GM19351 (cell line): ENCODE measurements around the gene VMO1.
A peak's percentile ranks its signal among the peaks of the same experiment; 100 is the strongest.

ENCODE experiments used
- ATAC-seq: cut with Tn5 transposase; IDR thresholded peaks from one replicate; pipeline ENCODE4 v1.9.1; 2021; ENCODE audit warnings: mild to moderate bottlenecking, moderate library complexity; ENCODE audit not compliant: unreplicated experiment

VMO1 gene

DNA sequence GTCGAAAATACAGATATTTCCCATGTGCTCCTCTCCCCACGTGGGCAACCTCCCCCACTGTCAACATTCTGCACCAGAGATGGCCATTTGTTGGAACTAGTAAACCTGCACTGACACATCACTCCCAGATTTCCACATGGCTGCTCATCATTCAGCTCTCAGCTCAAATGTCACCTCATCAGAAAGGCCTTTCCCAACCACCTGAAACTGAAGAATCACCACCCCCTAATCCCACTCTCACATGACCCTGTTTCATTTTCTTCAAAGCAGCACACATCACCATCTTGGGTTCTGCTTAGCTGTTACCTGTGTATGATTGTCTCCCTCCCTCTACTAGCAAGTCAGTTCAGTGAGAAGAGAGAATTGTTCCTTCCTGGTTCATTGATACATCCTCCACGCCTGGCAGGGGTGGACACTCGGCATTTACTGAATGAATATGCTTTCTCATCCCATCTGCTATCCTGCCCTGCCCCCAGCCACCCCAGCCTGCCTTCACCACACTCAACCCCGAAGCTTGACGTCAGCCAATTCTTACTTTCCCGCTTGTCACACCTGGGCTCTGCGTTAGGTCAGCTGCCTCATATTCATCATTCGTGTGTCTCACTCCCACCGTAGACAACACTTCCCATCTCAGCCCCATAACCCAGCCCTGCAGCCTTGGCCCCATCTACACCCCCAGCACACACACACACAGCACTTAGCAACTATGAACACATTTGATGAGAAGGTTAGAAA, 14.5 kb upstream of the VMO1 start:
- no peak for ATAC-seq

DNA sequence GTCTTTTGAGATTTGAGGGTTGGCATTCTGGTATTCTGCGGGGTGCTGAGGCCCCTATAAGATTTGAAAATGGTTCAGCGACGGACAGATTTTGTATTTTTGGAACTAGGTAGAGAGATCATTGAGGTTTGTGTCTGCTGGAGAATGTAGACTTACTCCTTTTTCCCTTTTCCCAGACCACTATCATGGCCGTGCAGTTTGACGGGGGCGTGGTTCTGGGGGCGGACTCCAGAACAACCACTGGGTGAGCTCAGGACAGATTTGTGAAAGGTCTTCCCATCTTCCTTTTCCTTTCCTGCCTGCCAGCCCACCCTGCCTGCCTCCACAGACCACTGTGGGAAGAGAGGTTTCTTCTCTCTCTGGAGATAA, 10.4 kb upstream of the VMO1 start:
- ATAC-seq = no peak

DNA sequence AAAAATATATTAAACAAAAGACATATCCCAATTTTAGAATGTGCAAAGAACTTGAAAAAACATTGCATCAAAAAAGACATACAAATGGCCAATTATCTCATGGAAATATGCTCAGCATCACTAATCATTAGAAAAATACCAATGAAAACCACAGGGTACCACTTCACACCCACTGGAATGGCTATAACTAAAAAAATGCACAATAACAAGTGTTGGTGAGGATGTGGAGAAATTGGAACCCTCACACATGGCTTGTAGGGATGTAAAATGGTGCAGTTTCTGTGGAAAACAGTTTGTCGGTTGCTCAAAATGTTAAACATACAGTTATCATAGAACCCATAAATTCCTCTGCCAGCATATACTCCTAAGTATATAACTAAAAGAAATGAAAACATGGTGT, 9.0 kb upstream of the VMO1 start:
- no peak for ATAC-seq

DNA sequence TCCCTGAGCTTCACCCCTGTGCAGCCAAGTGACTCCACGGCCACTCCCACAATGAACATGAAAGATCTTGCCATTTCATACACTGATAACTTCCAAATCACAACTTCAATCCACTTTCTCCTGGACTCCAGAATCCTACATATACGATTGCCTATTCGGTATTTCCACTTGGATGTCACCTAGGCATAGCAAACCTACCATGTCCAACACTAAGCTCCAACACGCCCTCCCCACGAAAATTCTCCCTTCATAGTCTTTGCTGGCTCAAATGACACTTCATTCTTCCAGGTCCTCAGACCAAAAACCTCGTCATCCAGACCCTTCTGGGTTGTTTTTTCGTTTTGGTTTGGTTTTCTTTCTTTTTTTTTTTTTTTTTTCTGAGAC, 4.5 kb upstream of the VMO1 start:
- no peak for ATAC-seq

DNA sequence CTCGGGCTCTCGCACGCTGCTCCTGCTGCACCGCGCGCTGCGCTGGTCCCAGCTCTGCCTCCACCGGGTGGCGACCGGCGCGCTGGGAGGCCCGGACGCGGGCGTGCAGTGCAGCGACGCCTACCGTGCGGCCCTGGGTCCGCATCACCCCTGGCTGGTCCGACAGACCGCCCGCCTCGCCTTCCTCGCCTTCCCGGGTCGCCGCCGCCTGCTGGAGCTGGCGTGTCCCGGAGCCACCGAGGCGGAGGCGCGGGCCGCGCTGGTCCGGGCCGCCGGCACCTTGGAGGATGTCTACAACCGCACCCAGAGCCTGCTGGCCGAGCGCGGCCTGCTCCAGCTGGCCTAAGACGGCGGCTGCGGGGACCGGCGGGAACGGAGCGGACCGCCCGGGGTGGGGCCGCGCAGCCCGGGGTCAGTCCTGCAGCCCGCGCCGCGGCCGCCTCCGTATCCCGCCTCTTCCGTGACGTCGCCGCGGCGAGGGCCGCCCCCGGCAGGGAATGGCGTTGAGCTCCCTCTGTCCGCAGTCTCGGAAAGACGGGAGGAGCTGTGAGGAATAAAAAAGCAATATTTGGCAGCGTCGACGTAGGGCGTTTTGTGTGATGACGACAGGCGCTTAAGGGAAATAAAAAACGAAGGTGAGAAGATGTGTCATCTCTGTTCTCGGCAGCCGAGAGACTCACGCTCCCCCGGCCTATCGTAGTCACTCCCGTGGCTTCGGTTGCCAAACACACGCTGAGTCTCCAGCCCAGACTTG, 4.0 kb upstream of the VMO1 start:
- peak; percentile 83 for ATAC-seq

DNA sequence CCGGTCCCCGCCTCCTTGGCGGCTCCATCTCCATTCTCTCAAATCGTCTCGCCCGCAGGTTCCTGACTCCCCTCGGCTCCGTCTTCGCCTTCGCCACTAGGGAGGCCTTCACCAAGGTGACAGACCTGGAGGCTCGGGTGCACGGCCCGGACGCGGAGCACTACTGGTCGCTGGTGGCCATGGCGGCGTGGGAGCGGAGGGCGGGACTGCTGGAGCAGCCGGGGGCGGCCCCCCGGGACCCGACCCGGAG, 3.5 kb upstream of the VMO1 start:
- no peak for ATAC-seq

DNA sequence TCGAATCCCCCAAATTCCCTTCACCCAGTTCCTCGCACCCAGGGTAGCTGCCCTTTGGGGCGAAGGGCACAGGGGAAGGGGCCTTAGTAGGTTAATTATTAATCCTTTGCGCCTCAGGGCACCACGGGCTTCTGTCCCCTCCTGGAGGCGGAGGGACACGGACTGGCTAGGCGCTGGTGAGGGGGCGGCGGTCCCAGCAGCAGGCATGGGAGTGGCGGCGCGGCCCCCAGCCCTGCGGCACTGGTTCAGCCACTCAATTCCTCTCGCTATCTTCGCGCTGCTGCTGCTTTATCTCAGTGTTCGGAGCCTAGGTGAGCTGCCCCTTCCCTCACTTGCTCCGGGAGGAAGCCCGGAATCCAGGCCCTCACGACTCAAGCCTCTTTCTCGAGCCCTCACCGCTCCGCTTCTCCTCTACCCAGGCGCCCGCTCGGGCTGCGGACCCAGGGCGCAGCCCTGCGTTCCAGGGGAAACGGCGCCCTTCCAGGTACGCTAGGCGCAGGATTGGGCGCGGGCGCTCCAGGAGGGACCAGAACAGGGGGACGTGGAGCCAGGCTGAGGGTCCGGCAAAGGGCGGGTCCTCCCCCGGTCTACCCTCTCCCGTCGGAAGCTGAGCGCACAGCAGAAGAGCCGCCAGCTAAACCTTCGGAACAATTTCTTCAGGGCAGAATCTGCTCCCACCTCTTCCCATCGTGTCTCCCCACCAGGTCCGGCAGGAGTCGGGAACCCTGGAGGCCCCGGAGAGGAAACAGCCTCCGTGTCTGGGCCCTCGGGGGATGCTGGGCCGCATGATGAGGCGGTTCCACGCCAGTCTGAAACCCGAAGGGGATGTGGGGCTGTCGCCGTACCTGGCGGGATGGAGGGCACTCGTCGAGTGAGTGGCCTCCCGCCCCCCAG, 2.9 kb upstream of the VMO1 start, which contains the start of gene GLTPD2:
GLTPD2 (plus strand) TSS at position 158 of the 894 bp plus-strand sequence; CDS start at position 206, 48 bp downstream.
- ATAC-seq = no peak

DNA sequence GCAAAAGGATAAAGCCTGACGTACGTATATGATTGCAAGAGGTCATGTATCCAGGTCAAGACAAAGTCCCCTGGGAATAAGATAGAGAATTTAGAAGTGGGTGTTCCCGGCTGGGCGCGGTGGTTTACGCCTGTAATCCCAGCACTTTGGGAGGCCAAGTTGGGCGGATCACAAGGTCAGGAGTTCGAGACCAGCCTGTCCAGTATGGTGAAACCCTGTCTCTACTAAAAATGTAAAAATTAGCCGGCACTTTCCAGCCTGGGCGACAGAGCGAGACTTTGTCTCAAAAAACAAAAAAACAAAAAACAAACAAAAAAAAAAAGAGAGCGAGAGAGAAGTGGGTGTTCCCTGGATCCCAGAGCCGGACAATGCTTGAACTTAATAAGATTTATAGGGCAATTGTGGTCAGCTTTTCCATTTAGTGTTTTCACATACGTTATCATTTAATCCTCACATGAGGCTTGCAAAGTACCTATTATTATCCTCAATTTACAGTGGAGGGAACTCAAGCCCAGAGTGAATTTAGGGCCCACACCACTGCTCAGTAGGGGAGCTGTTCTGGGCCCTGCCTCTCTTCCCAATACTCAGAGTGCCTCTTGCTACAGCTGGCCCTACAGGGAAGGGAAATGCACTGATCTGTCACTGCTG, 2.1 kb upstream of the VMO1 start:
- no peak for ATAC-seq

DNA sequence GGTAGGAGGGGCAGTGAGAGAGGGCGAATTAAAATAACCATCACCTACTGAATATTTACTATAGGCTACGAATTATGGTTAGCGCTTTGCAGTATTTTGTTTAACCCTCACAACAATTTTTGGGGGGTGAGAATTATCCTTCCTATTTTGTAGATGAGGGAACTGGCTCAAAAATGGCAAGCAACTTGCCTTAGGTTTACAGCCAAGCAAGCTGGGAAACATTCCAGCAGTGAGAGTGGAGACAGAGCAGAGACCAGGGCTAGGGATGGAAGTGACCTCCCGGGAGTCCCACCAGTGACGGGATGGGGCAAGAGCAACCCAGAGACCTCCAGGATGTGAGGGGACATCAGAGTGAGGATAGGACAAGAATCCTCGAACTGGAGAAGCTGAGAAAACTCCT, 352 bp upstream of the VMO1 start:
- ATAC-seq = no peak

DNA sequence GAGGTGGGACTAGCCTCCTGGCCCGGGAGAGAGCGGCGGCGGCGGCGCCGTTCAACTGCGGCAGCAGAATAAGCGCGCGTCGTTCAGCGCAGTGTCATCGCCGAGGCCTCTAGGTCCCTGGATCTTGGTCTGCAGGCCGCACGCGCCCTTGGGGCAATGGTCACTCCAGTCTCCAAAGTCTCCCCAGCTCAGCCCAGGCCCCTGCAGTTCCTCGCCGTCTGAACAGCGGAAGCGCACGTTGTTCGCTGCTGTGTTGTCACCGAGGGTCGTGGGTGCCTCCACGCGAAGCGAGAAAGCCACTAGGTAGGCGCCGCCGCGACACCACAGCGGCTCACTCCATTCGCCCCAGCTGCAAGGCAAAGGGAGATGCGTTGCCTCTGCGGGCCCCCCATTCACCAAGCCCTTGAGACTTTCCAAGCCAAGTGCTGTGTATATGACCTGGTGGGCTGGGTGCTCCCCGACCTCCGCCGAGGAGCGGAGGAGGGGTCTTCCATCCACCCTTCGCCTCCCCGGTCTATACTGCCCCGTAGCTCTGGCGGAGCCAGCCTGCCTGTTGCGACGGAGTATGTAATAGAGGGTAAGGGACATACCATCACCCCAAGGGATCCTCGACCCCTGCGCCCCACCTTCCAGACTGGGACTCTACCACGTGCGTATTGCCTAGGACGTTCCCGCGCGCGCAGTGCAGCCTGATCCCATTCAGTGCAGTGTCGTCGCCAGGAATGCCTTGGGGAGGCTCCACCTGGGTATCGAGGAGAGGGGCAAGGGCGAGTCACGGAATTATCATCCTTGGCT, 656 bp downstream of the VMO1 start:
- no peak for ATAC-seq

DNA sequence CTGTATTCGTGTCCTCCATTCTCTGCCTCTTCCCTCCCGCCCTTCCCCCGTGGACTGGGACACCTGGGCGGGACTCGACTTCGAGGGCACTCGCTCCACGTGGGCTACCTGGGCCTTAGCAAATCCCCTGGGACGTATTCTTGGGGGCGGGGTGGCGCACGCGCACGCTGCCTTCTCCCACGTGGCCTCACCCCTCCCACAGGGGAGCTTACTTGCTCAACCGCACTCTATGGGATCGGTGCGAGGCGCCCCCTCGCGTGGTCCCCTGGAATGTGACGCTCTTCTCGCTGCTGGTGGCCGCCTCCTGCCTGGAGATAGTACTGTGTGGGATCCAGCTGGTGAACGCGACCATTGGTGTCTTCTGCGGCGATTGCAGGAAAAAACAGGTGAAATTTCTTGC, 3.5 kb downstream of the VMO1 start:
- ATAC-seq = no peak

DNA sequence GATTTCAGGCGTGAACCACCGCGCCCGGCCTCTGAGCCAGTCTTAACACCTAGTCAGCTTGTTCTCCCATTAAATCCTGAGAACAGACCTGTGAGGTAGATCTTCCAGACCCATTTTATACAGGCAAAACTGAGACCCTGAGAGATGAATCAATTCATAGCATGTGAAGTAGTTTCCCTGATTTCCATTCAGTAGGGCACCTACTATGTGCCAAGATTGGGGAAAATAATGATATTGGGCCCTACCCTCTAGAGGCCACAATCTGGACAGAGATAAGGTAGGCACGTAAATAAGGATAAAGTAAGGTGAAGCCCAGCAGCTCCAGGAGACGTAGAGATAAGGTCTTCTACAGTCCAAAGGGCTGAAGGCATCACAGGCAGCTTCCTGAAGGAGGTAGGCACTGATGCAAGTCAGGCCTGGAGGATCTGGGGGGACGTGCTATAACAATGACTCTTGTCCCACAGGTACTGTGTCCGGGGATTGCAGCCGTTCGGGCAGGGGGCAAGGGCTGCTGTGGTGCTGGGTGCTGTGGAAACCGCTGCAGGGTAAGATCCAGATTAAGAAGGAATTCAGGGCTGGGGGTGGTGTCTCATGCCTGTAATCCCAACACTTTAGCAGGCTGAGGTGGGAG, 5.7 kb downstream of the VMO1 start:
- ATAC-seq = no peak

DNA sequence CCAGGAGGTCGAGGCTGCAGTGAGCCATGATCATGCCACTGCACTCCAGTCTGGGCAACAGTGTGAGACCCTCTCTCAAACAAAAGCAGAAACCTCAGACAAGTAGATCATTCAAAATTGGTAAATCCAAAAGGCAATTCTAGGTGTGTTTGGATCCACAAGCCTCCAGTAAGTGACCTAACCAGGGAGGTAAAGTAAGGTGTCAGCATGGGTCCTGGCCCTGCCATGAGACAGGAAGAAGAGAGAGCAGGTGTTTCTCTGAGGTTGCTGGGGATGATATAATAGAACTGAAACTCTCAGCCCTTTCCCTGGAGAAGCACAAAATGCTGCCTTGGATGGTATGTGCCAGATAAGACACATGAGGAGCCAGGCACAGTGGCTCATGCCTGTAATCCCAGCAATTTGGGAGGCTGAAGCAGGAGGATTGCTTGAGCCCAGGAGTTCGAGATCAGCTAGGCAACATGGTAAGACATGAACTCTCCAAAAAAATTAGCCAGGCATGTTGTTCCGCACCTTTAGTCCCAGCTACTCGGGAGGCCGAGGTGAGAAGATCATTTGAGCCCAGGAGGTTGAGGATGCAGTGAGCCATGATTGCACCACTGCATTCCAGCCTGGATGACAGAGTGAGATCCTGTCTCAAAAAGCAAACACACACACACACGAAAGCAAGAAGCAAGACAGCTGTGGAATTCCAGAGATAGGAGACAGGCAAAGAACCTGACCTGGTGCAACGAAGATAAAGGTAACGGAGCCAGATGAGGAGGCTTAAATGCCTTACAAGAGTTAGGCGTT, 8.0 kb downstream of the VMO1 start:
- no peak for ATAC-seq

DNA sequence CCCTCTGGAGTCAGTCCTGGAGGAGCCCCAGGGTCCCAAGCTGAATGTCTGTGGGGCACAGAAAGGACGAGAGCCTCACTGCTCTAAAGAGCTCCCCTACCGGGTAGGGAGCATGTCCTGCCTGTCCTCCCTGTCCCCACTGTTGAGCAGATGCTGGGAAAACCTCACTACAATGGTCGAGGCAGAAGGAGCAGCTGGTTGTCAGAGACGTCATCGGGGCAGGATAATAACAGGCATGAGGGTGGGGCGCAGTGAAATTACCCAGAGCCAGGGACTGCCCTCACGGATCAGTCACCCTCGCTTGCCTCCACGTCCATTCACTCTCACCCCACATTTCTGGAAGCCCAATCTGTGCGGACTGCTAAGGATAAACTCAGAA, 13.9 kb downstream of the VMO1 start:
- ATAC-seq = no peak

DNA sequence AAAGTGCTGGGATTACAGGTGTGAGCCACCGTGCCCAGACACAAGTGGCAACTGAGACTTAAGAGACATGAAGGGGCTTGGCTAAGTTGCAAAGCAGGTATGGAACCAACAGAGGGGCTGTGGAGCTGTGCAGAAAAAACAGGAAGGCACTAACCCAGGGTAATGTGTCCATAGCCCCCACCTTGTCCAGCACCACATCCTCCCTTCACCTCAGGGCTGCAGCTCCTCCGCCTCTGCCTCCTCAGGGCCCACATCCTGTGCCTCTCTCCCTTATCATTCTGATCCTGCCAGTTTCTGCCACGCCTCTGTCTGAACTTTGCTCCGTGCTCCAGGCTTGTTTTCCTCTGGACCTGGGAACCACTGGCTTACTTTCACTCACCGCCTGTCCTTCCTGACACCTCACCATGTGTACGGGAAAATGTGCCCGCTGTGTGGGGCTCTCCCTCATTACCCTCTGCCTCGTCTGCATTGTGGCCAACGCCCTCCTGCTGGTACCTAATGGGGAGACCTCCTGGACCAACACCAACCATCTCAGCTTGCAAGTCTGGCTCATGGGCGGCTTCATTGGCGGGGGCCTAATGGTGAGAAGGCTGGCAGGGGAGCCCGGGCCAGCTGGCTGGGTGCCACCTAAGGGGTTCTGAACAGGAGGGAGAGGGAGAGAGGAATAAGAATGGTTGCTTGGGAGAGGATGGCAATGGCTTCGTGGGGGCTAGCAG, 14.5 kb downstream of the VMO1 start, which contains the start of gene TM4SF5:
TM4SF5 (plus strand) TSS at position 368 of the 716 bp plus-strand sequence; CDS start at position 405, 37 bp downstream.
- ATAC-seq = no peak

DNA sequence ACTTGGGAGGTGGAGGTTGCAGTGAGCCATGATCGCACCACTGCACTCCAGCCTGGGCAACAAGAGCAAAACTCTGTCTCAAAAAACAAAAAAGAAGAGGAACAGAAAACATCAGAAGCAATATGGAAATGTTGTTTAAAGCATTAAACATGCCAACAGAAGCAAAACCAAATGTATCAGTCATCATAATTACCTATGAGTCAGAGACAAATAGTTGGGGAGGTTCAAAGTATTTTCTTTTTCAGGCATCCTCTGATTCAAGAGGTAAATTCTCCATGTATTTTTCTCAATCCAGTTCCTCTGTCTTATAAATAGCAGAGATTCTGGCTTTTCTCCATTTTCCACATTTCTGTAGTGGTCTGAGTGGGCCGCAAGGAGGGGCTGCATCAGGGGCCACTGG, 16.5 kb downstream of the VMO1 start:
- ATAC-seq = no peak

DNA sequence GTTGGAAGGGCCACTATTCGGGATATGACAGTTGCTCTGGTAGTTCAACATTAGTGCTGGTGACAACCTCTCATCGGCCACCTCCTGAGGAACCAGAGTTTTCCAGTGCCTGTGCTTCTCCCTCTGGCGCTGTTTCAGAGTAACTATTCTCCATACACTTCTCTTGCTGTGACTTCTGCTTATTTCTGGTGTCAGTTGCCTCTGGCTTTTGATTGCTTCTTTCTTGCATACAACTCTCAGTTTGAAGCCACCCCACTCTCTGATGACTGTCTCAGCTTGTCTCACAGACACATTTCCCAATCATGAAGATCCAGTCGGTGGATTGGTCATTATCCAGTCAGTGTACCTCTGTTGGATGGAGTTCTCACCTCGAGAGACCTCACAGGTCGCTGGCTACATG, 17.9 kb downstream of the VMO1 start:
- ATAC-seq = no peak

DNA sequence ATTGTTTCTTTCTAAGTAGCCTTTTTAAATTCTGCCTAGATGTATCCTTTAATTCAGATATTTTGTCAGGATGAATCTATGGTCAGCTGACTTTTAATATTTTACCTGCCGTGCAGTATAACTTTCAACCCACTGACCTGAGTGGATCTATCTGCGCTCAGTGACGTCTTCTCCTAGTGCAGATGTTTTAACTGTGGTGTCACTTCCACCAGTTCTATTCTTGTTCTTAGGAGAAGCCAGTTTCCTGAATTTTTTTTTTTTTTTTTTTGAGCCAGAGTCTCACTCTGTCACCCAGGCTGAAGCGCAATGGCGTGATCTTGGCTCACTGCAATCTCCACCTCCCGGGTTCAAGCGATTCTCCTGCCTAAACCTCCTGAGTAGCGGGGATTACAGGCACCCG, 19.4 kb downstream of the VMO1 start:
- no peak for ATAC-seq

DNA sequence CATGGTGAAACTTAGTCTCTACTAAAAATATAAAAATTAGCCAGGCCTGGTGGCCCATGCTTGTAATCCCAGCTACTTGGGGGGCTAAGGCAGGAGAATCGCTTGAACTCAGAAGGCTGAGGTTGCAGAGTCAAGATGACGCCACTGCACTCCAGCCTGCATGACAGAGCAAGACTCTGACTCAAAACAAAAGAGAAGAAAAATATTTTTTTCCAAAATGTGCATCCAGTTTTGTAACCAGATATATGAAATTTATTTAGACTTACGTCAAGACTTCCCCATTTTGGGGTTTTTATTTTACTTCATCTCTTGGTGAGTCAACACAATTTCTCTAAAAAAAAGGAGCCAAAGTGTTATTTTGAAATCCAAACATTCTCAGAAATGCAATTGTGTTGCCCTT, 20.0 kb downstream of the VMO1 start:
- no peak for ATAC-seq
